Gastrocnemius medialis (tissue), 4 donors: ENCODE data around the gene FKBP10. TPM values are rescaled to one million over a fixed set of nuclear protein-coding genes. Genes with fewer than 3 reads are reported as not detected.
A peak's percentile ranks its signal among the peaks of the same experiment; 100 is the strongest.

Experiments
- ATAC-seq, 2 donors: fragments of 150-250 bp; one replicate each; pipeline ENCODE4 v1.9.1; 2016
- DNase-seq, 2 donors: peaks; one replicate each; pipeline ENCODE4 v3.0.0-alpha.2; 2019
- H3K27ac ChIP-seq, 4 donors: fragments of 200-600 bp; sonication (generic); 1 replicate in 1 of 4; 2 replicates in 3 of 4; pipeline ENCODE4 v1.5.1; 2016 to 2018; ENCODE audit warnings: mild to moderate bottlenecking in 2 of 4, moderate library complexity in 1 of 4
- H3K27me3 ChIP-seq, 3 donors: fragments of 200-600 bp; sonication (generic) in 2 of 3; 1 replicate in 1 of 3; 2 replicates in 2 of 3; pipeline versions ENCODE4 v1.5.1 to v1.6.0; 2016 to 2019; ENCODE audit warnings: mild to moderate bottlenecking in 1 of 3, moderate library complexity in 1 of 3
- H3K36me3 ChIP-seq, 2 donors: fragments of 200-600 bp; sonication (generic) in 1 of 2; one replicate each; pipeline ENCODE4 v1.5.1; 2017 to 2018
- H3K4me1 ChIP-seq, 2 donors: fragments of 200-600 bp; sonication (generic) in 1 of 2; one replicate each; pipeline ENCODE4 v1.5.1; 2016 to 2017; ENCODE audit warnings: mild to moderate bottlenecking in 2 of 2
- H3K4me3 ChIP-seq, 4 donors: fragments of 200-600 bp; sonication (generic) in 3 of 4; 1 replicate in 1 of 4; 2 replicates in 3 of 4; pipeline ENCODE4 v1.5.1; 2016 to 2019; ENCODE audit warnings: mild to moderate bottlenecking in 2 of 4
- H3K9me3 ChIP-seq, 3 donors: fragments of 200-600 bp; sonication (generic) in 2 of 3; 1 replicate in 1 of 3; 2 replicates in 2 of 3; pipeline ENCODE4 v1.5.1; 2016 to 2019
- CTCF ChIP-seq, 5 experiments: fragments of 450-650 bp in 3 of 5; fragments of 200-600 bp in 2 of 5; sonication (generic) in 2 of 5; IDR thresholded peaks in 4 of 5; conservative IDR thresholded peaks in 1 of 5; 1 replicate in 4 of 5; 2 replicates in 1 of 5; pipeline ENCODE4 v1.5.1; 2016 to 2019; ENCODE audit warnings: antibody characterized with exemption in 5 of 5, mild to moderate bottlenecking in 3 of 5, moderate library complexity in 3 of 5
- POLR2A ChIP-seq, 2 donors: fragments of 450-650 bp; IDR thresholded peaks; one replicate each; pipeline ENCODE4 v1.6.1; 2017; ENCODE audit warnings: antibody characterized with exemption in 2 of 2, mild to moderate bottlenecking in 2 of 2, moderate library complexity in 2 of 2
- in situ Hi-C, 4 donors: fragments of 200-750 bp; cut with MboI; loops; one replicate each; pipeline versions ENCODE4 v1.15.0 to v1.8.0; 2017; ENCODE audit warnings: low sequenced_read_pairs in 4 of 4
- intact Hi-C: fragments of 100-400 bp; cut with DNase I; formaldehyde crosslinking; loops from one replicate; pipeline ENCODE4 v1.15.1; 2023; ENCODE audit warnings: low total_unique reads
- total RNA-seq, 4 donors: library from RNA; depleted of rRNA; stranded (reverse); fragments of >200 nt; gene quantifications; one replicate each; pipeline versions ENCODE4 v1.1.0 to v1.2.3, GENCODE V29; 2016

Gene FKBP10
- total RNA-seq, 4 donors from 2014 or later, result 7.0 to 12.9 (median 9.7) TPM

GRCh38 chr17:41797377-41797776, 15.4 kb upstream of the FKBP10 start:
- no peak for ATAC-seq
- intact Hi-C loops, result no loop called here

DNA sequence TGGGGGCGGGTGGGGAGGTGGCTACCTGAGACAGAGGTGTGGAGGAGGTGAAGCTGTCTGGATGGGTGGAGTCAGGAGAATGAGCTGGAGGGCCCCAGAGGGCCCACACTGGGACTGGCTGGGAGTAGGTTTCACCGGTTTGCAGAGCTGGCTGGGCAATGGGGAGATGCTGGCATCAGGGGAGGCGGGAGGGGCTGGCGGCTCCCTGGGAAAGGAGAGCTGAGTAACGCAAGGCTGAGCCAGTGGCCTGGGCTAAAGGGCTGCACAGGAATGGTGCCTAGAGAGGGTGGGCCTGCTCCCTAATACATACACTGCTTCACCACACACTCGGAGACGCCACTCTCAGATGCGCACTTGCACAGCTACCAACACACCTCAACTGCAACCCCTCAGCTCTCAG, 13.4 kb upstream of the FKBP10 start:
- in situ Hi-C loops (no loop called here), intact Hi-C loops (no loop called here)
- Histone ChIP-seq H3K4me1 (peaks cover 5% of the 10 kb centered on the region in 2 donors), H3K27me3 (no peaks in the 10 kb centered on the region), H3K9me3 (no peaks in the 10 kb centered on the region), H3K36me3 (no peaks in the 10 kb centered on the region), H3K27ac (no peak overlapping the region), H3K4me3 (no peak overlapping the region)
- no peak for ATAC-seq
- no peak for DNase-seq
- TF ChIP-seq CTCF (IDR thresholded peaks at IDR 0.05 in 4 of 5, conservative IDR thresholded peaks at IDR 0.05 in 1 of 5) (no peak), POLR2A (IDR thresholded peaks at IDR 0.05) (no peak)

More at GRCh38 chr17:41797377-41797776, 15.4 kb upstream of the FKBP10 start:
- in situ Hi-C loops, result no loop called here
- Histone ChIP-seq H3K27me3 (no peaks in the 10 kb centered on the region), H3K4me1 (peaks cover 5 to 11% of the 10 kb centered on the region in 2 donors), H3K9me3 (no peaks in the 10 kb centered on the region), H3K27ac (no peak overlapping the region), H3K36me3 (no peaks in the 10 kb centered on the region), H3K4me3 (no peak overlapping the region)
- TF ChIP-seq POLR2A (IDR thresholded peaks at IDR 0.05), result no peak
- TF ChIP-seq CTCF (IDR thresholded peaks at IDR 0.05 in 4 of 5, conservative IDR thresholded peaks at IDR 0.05 in 1 of 5), result no peak
- no peak for DNase-seq

DNA sequence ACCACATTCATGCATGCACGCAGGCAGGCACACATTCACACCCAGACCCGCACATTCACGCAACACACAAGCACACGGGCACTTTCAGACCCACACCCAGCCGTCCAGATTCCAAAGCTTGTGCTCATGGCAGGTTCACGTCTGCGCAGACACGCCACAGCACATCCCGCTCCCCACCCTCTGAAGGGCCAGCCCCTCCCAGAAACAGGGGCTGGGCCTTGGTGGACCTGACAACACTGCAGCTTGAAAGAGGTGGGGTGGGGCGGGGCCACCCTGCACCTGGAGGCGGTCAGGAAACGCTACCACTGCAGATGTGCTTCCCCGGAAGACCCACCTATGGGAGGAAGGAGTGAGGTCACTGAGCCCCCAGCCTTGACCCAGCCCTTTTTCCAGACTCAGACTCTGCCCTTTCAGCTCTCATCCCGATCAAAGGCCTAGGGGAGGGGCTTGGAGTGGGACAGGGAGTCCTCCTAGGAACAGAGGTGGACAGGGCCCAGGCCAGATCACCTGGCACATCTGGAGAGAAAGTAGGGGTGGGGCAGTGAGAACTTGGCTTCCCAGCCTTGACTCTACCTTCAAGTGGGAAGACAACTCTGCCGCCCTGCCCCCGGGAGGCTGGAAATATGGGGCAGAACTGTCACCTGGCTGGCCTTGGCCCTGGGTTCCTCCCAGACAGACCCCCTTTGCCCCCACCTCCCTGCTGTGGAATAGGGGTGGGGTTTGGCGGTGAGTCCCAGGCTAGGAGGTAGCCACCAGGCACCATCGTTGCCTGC, 12.0 kb upstream of the FKBP10 start:
- Histone ChIP-seq H3K4me1 (peaks cover 5% of the 10 kb centered on the region in 2 donors), H3K9me3 (no peaks in the 10 kb centered on the region), H3K27ac (no peak overlapping the region), H3K27me3 (no peaks in the 10 kb centered on the region), H3K36me3 (no peaks in the 10 kb centered on the region), H3K4me3 (no peak overlapping the region)
- ATAC-seq (no peak), DNase-seq (no peak)
- intact Hi-C loops, result loop anchor here (1.0 kb wide), 2 partner anchors 25 to 62 kb away; no protein-coding TSS in a partner anchor
- TF ChIP-seq CTCF (IDR thresholded peaks at IDR 0.05 in 4 of 5, conservative IDR thresholded peaks at IDR 0.05 in 1 of 5) (no peak), POLR2A (IDR thresholded peaks at IDR 0.05) (no peak)
- in situ Hi-C loops, result loop anchor here (5.0 kb wide), 1 partner anchor 63 kb away; no protein-coding TSS in a partner anchor

- H3K27ac ChIP-seq, result no peak overlapping the region
- in situ Hi-C loops, result loop anchor here (5.0 kb wide), 1 partner anchor 64 kb away; no protein-coding TSS in a partner anchor
- H3K4me3 ChIP-seq, result peak overlapping the region in 1 of 4 donors; percentile 30
Observed at GRCh38 chr17:41801374-41802271, 11.2 kb upstream of the FKBP10 start.

More at GRCh38 chr17:41801374-41802271, 11.2 kb upstream of the FKBP10 start:
- ATAC-seq (peak; percentile 83 to 95), DNase-seq (peak; percentile 60 to 72)
- Histone ChIP-seq H3K4me1 (peaks cover 5% of the 10 kb centered on the region in 2 donors), H3K9me3 (no peaks in the 10 kb centered on the region), H3K36me3 (no peaks in the 10 kb centered on the region), H3K27me3 (no peaks in the 10 kb centered on the region)
- intact Hi-C loops, result loop anchor here (1.0 kb wide), 2 partner anchors 26 to 63 kb away; no protein-coding TSS in a partner anchor
- no peak for TF ChIP-seq POLR2A (IDR thresholded peaks at IDR 0.05)
- peak; percentile 93 to 98 (median 97) for TF ChIP-seq CTCF (IDR thresholded peaks at IDR 0.05 in 4 of 5, conservative IDR thresholded peaks at IDR 0.05 in 1 of 5)
